Measurements from ENCODE around the gene DNM1L. TPM values are rescaled to one million over a fixed set of nuclear protein-coding genes. Genes with fewer than 3 reads are reported as not detected.

The DNM1L gene
- total RNA-seq: 10 to 100 TPM; 59.5 to 64.7 TPM

DNA sequence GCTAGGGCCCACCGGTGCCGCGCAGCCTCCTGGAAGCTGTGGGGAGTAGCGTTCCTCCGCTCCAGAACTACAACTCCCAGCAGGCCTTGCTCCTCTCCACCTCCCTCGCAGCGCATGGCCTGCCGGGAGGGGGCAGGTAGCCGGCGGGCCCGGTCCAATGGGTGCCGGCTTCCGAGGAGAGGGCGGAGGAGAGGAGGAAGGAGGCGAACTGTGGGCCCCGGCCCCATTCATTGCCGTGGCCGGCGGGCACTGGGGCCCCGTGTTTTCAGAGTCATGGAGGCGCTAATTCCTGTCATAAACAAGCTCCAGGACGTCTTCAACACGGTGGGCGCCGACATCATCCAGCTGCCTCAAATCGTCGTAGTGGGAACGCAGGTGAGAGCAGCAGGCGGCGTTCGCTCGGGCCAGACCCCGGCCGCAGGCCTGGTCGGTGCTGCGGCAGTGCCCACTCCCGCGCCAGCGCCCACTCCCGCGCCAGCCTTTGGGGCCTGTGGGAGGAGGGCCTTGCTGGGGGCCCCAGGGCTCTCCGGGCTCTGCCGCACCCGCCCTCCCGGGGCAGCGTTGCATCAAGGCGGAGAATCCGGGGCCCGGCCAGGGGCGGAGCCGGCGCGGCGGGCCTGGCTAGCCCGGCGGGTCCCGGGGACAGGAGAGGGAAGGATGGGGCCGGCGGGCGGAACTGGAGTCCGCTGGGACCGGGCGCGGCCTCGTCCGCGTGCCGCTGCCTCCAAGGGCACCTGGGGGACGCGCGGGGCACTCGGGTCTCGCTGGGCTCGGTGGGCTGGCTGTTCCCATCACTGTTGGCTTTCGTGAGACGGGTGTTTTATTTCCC is at the start of gene DNM1L:
Gene DNM1L (plus strand): TSS at position 211 of the 829 bp plus-strand sequence. CDS start 63 bp downstream, at position 274.
- POLR2A ChIA-PET: interaction anchor here (0.9 to 2.4 kb wide), 2 partner anchors 76 to 90 kb away, joined by 3 to 11 read pairs; partner anchors contain the start of gene YARS2
- H3K4me3 Mint-ChIP-seq: peak within 1 kb of the TSS; percentile 85
- DNase-seq (peak; percentile 94), ATAC-seq (peak; percentile 99)
- CTCF ChIA-PET: interaction anchor here (0.8 to 1.8 kb wide), 2 partner anchors 76 to 1343 kb away, joined by 3 to 5 read pairs; partner anchors contain the start of genes ALG10 and YARS2
- peaks cover 29% of the 10 kb centered on the region for H3K4me1 Mint-ChIP-seq (ENCODE audit: low read depth)
- peaks cover 15% of the 10 kb centered on the region for H3K36me3 Mint-ChIP-seq (ENCODE audit: low read depth)
- no peaks in the 10 kb centered on the region for H3K9me3 Mint-ChIP-seq (ENCODE audit: insufficient read depth)
- H3K27ac Mint-ChIP-seq: peak within 1 kb of the TSS; percentile 87
- H3K27me3 Mint-ChIP-seq (ENCODE audit: low read depth): no peaks in the 10 kb centered on the region

GRCh38 chr12:32641287-32641901 is 37.7 kb upstream of the DNM1L start:
- ChIA-PET POLR2A (no interaction called here), CTCF (no interaction called here)
- DNase-seq: no peak
- ATAC-seq: no peak
- H3K36me3 Mint-ChIP-seq (ENCODE audit: low read depth): no peaks in the 10 kb centered on the region
- no peaks in the 10 kb centered on the region for H3K4me1 Mint-ChIP-seq (ENCODE audit: low read depth)
- no peak overlapping the region for H3K4me3 Mint-ChIP-seq
- H3K27me3 Mint-ChIP-seq (ENCODE audit: low read depth): no peaks in the 10 kb centered on the region
- no peak overlapping the region for H3K27ac Mint-ChIP-seq
- no peaks in the 10 kb centered on the region for H3K9me3 Mint-ChIP-seq (ENCODE audit: insufficient read depth)

DNA sequence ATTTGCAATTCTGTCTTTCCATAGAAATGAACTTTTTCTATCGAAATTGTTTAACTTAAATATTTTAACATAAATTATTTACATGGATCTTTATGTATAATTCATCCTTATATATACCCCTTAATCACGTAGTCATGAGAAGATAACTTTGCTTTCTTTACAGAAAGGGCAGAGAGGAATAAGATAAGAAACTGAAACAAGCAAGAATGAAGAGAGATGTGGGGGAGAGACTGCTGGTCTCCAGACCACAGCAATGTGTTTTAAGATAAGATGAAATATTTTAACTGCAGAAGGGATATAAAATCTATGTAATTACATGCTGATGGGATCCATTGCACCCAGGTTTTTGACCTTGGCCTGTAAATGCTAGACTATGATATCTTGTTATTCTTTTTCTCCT is 34.7 kb upstream of the DNM1L start:
- Mint-ChIP-seq H3K4me3 (no peak overlapping the region), H3K36me3 (ENCODE audit: low read depth) (no peaks in the 10 kb centered on the region), H3K4me1 (ENCODE audit: low read depth) (no peaks in the 10 kb centered on the region), H3K27ac (no peak overlapping the region), H3K9me3 (ENCODE audit: insufficient read depth) (no peaks in the 10 kb centered on the region), H3K27me3 (ENCODE audit: low read depth) (no peaks in the 10 kb centered on the region)
- POLR2A ChIA-PET: no interaction called here
- no peak for ATAC-seq
- no peak for DNase-seq
- CTCF ChIA-PET: interaction anchor here (0.8 kb wide), 1 partner anchor 188 kb away, joined by 3 read pairs; no protein-coding TSS in a partner anchor

DNA sequence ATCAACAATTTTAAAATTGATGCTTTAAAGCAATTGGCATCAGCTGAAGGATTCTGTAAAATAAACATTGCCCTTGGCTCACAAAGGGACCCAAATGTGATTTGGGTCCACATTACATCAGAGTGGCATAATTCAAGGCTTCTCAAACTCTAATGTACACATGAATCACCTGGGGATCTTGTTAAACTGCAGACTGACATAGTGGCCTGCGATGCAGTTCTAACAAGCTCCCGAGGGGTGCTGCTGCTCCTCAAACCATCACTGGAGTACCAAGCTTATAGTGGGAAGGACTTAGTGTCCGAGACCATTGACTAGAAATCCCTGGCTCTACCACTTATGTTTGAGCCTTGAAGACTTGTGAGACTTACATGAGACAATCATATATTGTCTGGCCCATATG is 31.8 kb upstream of the DNM1L start:
- CTCF ChIA-PET: interaction anchor here (2.2 kb wide), 1 partner anchor 10 kb away, joined by 9 read pairs; no protein-coding TSS in a partner anchor

GRCh38 chr12:32650508-32650907 is 28.6 kb upstream of the DNM1L start:
- no peak overlapping the region for H3K27ac Mint-ChIP-seq
- DNase-seq (no peak), ATAC-seq (no peak)
- no peaks in the 10 kb centered on the region for H3K4me1 Mint-ChIP-seq (ENCODE audit: low read depth)
- H3K27me3 Mint-ChIP-seq (ENCODE audit: low read depth): no peaks in the 10 kb centered on the region
- H3K4me3 Mint-ChIP-seq: no peak overlapping the region
- no peaks in the 10 kb centered on the region for H3K9me3 Mint-ChIP-seq (ENCODE audit: insufficient read depth)
- H3K36me3 Mint-ChIP-seq (ENCODE audit: low read depth): no peaks in the 10 kb centered on the region
- ChIA-PET CTCF (interaction anchor here (1.9 kb wide), 1 partner anchor 194 kb away, joined by 5 read pairs; no protein-coding TSS in a partner anchor), POLR2A (no interaction called here)

More for the DNA sequence above, 31.8 kb upstream of the DNM1L start:
- Mint-ChIP-seq H3K27ac (no peak overlapping the region), H3K27me3 (ENCODE audit: low read depth) (no peaks in the 10 kb centered on the region), H3K4me3 (no peak overlapping the region), H3K9me3 (ENCODE audit: insufficient read depth) (no peaks in the 10 kb centered on the region), H3K36me3 (ENCODE audit: low read depth) (no peaks in the 10 kb centered on the region), H3K4me1 (ENCODE audit: low read depth) (no peaks in the 10 kb centered on the region)
- ATAC-seq (no peak), DNase-seq (no peak)
- POLR2A ChIA-PET: no interaction called here

DNA sequence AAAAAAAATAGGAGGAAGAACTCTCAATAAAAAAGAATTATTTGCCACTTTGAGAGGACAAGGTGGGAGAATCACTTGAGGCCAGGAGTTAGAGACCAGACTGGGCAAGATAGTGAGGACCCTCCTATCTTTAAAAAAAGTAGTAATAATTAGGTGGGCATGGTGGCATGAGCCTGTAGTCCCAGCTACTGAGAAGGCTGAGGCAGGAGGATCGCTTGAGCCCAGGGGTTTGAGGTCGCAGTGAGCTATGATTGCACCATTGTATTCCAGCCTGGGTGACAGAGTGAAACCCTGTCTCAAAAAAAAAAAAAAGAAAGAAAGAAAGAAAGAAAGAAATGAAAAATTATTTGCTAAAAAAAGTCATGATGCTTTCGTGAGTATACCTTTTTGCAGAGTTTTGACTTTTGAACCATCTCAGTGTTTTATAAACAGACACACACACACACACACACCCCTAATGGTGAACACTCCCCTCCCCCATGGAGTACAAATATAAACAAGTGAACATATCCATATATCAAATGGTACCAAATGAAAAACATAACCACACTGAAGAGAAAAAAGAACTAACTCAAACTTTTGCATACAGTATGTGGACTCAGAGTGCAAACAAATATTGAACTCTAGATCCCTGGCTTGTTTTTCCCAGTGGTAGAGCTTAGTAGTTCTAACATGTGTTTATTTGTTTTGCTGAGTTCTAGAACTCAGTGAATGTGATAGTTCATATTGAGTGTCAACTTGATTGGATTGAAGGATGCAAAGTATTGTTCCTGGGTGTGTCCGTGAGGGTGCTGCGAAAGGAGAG is 27.7 kb upstream of the DNM1L start:
- no peak overlapping the region for H3K27ac Mint-ChIP-seq
- H3K27me3 Mint-ChIP-seq (ENCODE audit: low read depth): no peaks in the 10 kb centered on the region
- ATAC-seq: no peak
- H3K36me3 Mint-ChIP-seq (ENCODE audit: low read depth): no peaks in the 10 kb centered on the region
- H3K4me1 Mint-ChIP-seq (ENCODE audit: low read depth): no peaks in the 10 kb centered on the region
- CTCF ChIA-PET: interaction anchor here (0.6 to 1.9 kb wide), 2 partner anchors 195 to 767 kb away, joined by 3 to 5 read pairs; no protein-coding TSS in a partner anchor
- DNase-seq: no peak
- no peaks in the 10 kb centered on the region for H3K9me3 Mint-ChIP-seq (ENCODE audit: insufficient read depth)
- POLR2A ChIA-PET: no interaction called here
- no peak overlapping the region for H3K4me3 Mint-ChIP-seq

DNA sequence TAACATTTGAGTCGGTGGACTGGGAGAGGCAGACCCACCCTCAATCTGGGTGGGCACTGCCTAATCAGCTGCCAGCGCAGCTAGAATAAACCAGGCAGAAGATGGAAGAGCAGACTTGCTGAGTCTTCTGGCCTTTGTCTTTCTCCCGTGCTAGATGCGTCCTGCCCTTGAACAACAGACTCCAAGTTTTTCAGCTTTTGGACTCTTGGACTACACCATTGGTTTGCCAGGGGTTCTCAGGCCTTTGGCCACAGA is 27.2 kb upstream of the DNM1L start:
- Mint-ChIP-seq H3K4me3 (no peak overlapping the region), H3K36me3 (ENCODE audit: low read depth) (no peaks in the 10 kb centered on the region), H3K27ac (no peak overlapping the region), H3K9me3 (ENCODE audit: insufficient read depth) (no peaks in the 10 kb centered on the region), H3K27me3 (ENCODE audit: low read depth) (no peaks in the 10 kb centered on the region), H3K4me1 (ENCODE audit: low read depth) (no peaks in the 10 kb centered on the region)
- DNase-seq (no peak), ATAC-seq (no peak)
- POLR2A ChIA-PET: no interaction called here
- CTCF ChIA-PET: interaction anchor here (0.6 to 1.9 kb wide), 2 partner anchors 195 to 767 kb away, joined by 3 to 5 read pairs; no protein-coding TSS in a partner anchor

DNA sequence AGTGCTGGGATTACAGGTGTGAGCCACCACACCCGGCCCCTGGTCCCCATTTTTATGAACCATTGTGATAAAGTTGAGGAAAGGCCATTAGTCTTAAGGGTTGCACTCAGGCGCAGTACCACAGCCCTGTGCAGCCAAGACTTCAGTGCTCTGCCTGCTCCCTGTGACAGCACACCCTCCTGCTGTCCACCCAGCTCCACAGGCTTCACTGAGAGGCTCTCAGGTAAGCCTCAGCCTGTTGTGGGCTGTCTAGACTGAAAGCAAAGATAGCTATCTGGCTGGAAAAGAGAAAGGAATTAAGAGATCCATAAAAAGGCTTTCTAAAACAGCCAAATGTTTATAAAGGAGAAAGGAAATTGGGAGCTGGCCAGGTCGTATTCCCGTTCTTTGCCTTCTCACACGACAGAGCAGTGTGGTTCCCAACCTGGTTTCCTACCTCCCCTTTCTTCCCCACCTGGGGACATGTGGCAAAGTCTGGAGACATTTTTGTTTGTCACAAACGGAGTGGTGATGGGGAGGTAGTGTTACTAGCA is 19.1 kb upstream of the DNM1L start:
- peaks cover 10% of the 10 kb centered on the region for H3K4me1 Mint-ChIP-seq (ENCODE audit: low read depth)
- DNase-seq (no peak), ATAC-seq (no peak)
- H3K4me3 Mint-ChIP-seq: no peak overlapping the region
- H3K27ac Mint-ChIP-seq: no peak overlapping the region
- POLR2A ChIA-PET: no interaction called here
- H3K27me3 Mint-ChIP-seq (ENCODE audit: low read depth): no peaks in the 10 kb centered on the region
- H3K36me3 Mint-ChIP-seq (ENCODE audit: low read depth): no peaks in the 10 kb centered on the region
- H3K9me3 Mint-ChIP-seq (ENCODE audit: insufficient read depth): no peaks in the 10 kb centered on the region
- CTCF ChIA-PET: interaction anchor here (0.5 to 1.6 kb wide), 3 partner anchors 89 to 203 kb away, joined by 4 to 8 read pairs (median 4); partner anchors contain the start of gene YARS2

DNA sequence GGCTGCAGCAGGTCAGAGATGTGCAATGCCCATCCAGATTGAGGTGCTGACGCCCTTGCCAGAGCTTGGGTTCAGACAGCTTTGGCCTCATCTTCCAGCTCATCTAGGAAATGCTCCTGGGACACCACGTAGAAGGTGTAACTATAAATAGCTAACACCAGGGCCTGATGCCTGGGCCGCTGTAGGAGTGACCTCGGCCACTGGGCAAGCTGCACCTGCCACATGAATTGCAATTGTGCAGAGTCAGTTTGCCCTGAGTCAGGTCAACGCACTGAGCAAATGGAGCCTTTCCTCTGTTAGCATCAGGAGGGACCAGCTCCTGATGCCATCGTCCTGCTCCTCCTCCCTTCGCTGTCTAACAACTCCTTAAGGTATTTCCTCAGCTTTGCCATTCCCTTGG is 17.4 kb upstream of the DNM1L start:
- DNase-seq (no peak), ATAC-seq (no peak)
- Mint-ChIP-seq H3K4me3 (no peak overlapping the region), H3K9me3 (ENCODE audit: insufficient read depth) (no peaks in the 10 kb centered on the region), H3K27ac (no peak overlapping the region), H3K36me3 (ENCODE audit: low read depth) (no peaks in the 10 kb centered on the region), H3K4me1 (ENCODE audit: low read depth) (peaks cover 10% of the 10 kb centered on the region), H3K27me3 (ENCODE audit: low read depth) (no peaks in the 10 kb centered on the region)
- ChIA-PET POLR2A (no interaction called here), CTCF (interaction anchor here (1.7 kb wide), 1 partner anchor 11 kb away, joined by 5 read pairs; no protein-coding TSS in a partner anchor)

DNA sequence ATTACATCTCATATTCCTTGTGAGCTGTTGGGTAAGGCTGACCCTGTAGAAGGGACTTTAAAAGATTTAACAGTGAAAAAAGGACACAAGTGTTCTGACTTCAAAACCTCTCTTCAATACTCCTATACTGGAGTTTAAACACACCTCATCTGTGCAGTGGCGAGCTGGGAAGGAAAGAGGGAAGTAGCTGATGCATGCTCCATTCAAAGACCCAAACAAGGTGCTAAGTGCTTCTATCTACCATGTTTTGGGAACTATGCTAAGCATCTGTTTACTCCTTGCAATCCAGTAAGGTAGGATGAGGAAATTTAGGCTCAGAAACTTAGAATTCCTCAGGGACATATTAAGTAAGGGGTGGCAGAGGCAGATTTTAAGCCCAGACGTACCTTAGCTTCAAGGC is 16.4 kb upstream of the DNM1L start:
- no peaks in the 10 kb centered on the region for H3K36me3 Mint-ChIP-seq (ENCODE audit: low read depth)
- peaks cover 6% of the 10 kb centered on the region for H3K4me1 Mint-ChIP-seq (ENCODE audit: low read depth)
- POLR2A ChIA-PET: no interaction called here
- no peaks in the 10 kb centered on the region for H3K27me3 Mint-ChIP-seq (ENCODE audit: low read depth)
- ATAC-seq (no peak), DNase-seq (no peak)
- H3K9me3 Mint-ChIP-seq (ENCODE audit: insufficient read depth): no peaks in the 10 kb centered on the region
- CTCF ChIA-PET: interaction anchor here (1.2 to 1.7 kb wide), 2 partner anchors 10 to 93 kb away, joined by 3 to 5 read pairs; partner anchors contain the start of gene YARS2
- no peak overlapping the region for H3K4me3 Mint-ChIP-seq
- no peak overlapping the region for H3K27ac Mint-ChIP-seq

DNA sequence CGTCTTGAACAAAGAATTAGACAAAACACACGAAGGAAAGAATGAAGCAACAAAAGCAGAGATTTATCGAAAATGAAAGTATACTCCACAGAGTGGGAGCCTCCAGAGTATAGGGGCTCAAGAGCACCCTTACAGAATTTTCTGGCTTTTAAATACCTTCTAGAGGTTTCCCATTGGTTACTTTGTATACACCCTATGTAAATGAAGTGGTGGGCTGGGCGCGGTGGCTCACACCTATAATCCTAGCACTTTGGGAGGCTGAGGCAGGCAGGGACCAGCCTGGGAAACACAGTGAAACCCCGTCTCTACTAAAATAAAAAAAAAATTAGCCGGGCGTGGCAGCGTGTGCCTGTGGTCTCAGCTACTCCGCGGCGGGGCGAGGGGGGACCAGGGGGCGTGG is 13.1 kb upstream of the DNM1L start:
- H3K4me3 Mint-ChIP-seq: no peak overlapping the region
- POLR2A ChIA-PET: no interaction called here
- H3K27ac Mint-ChIP-seq: no peak overlapping the region
- CTCF ChIA-PET: interaction anchor here (1.6 kb wide), 1 partner anchor 89 kb away, joined by 3 read pairs; the partner anchor contains the start of gene YARS2
- H3K36me3 Mint-ChIP-seq (ENCODE audit: low read depth): no peaks in the 10 kb centered on the region
- H3K4me1 Mint-ChIP-seq (ENCODE audit: low read depth): no peaks in the 10 kb centered on the region
- no peaks in the 10 kb centered on the region for H3K27me3 Mint-ChIP-seq (ENCODE audit: low read depth)
- ATAC-seq (no peak), DNase-seq (no peak)
- H3K9me3 Mint-ChIP-seq (ENCODE audit: insufficient read depth): no peaks in the 10 kb centered on the region
